Measurements from ENCODE around the gene SLC2A13.
A peak's percentile ranks its signal among the peaks of the same experiment; 100 is the strongest.
"Not testable (repeated sequence)": the region's sequence is repeated elsewhere in the genome, so short reads cannot be mapped to it uniquely, and the experiment has no call there.

The SLC2A13 gene

GRCh38 chr12:39860695-39861094, 245.2 kb downstream of the SLC2A13 start:
- FAIRE-seq (peak; percentile 16), DNase-seq (ENCODE audit: insufficient read length, low spot score) (no peak)
- TF ChIP-seq CTCF (IDR thresholded peaks at IDR 0.05; ENCODE audit: insufficient read depth, missing control alignments) = no peak

DNA sequence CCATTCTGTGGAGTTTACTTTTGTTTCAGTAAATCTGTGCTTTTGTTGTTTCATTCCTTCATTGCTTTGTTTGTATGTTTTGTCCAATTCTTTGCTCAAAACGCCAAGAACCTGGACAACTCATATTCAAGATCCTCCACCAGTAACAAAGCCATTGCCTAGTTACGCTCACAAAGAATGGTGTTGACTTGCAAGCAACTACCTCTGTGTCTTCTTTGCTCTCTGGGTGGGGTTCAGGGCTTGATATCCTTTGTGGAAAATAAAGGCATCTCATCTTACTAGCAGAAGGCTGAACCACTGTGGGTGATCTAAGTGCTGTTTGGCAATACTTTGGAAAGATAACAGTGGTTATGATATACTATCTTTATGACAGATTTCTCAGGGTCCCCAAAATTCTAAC, 252.9 kb downstream of the SLC2A13 start:
- FAIRE-seq = no peak

GRCh38 chr12:39852346-39852745, 253.5 kb downstream of the SLC2A13 start:
- FAIRE-seq = no peak
- no peak for DNase-seq (ENCODE audit: insufficient read length, low spot score)
- no peak for TF ChIP-seq CTCF (IDR thresholded peaks at IDR 0.05; ENCODE audit: insufficient read depth, missing control alignments)

More for the DNA sequence above, 252.9 kb downstream of the SLC2A13 start:
- no peak for TF ChIP-seq CTCF (IDR thresholded peaks at IDR 0.05; ENCODE audit: insufficient read depth, missing control alignments)
- no peak for DNase-seq (ENCODE audit: insufficient read length, low spot score)

GRCh38 chr12:39848218-39848617, 257.7 kb downstream of the SLC2A13 start:
- not testable (repeated sequence) for DNase-seq (ENCODE audit: insufficient read length, low spot score); FAIRE-seq

DNA sequence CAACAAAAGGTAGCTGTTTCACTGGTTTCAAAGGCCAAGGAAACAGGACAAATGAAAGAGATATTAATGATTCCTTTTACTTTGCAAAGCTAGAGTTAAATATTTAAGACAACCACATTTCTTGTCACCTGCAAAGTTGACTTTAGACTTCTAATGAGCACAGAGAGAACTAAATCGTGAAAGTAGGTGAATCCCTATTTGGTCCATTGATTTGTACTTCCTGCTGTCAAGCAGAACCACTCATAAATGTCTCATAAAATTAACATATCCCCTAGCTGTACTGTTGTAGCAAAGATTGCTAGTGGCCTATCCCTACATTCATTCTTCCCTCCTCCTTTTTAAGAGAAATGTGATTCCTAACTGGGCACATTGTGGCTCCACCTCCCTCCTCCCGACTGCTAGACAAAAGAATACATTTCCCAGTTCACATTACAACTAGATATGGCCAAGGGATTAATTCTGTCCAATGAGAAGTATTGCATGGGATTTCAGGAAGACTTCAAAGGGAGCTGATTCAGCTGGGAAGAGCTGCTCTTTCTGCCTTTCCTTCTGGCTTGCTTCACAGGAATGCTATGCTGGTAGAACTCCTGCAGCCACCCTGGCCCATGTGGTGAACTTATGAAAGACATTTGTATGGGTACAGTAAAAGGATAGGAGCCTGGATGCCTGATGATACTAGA, 258.8 kb downstream of the SLC2A13 start:
- TF ChIP-seq CTCF (IDR thresholded peaks at IDR 0.05; ENCODE audit: insufficient read depth, missing control alignments) = no peak
- FAIRE-seq (no peak), DNase-seq (ENCODE audit: insufficient read length, low spot score) (no peak)

DNA sequence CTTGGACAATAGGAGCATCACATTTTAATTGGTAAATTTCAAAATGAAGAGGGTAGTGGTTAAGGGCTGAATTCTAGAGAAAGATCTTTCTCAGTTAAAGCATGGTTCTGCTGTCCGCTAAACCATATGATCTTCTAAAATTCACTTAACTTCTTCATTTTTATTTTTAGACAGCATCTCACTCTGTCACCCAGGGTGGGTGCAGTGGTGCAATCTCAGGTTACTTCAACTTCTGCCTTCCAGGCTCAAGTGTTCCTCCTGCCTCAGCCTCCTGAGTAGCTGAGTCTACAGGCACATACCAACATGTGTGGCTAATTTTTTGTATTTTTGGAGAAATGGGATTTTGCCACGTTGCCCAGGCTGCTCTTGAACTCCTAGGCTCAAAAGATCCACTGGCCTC, 259.6 kb downstream of the SLC2A13 start:
- FAIRE-seq (no peak), DNase-seq (ENCODE audit: insufficient read length, low spot score) (no peak)
- TF ChIP-seq CTCF (IDR thresholded peaks at IDR 0.05; ENCODE audit: insufficient read depth, missing control alignments) = no peak

DNA sequence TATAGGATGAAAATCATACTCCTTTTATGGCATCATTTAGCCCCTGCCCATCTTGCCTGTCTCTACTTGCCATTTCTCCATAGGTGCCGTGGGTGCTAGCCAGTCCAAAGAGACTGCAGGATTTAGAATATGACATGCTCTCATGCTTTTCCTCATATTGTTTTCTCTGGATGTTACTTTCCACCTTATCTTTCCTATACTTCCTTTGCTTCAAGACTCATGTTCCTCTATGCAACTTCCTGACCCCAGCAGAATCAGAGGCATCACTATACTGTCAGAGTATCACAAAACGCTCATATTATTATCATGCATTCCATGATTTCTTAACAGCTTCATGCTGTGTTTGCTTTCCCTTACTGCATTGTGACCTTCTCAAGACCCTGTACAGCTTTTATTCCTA, 265.5 kb downstream of the SLC2A13 start:
- DNase-seq (ENCODE audit: insufficient read length, low spot score) (no peak), FAIRE-seq (no peak)
- no peak for TF ChIP-seq CTCF (IDR thresholded peaks at IDR 0.05; ENCODE audit: insufficient read depth, missing control alignments)

GRCh38 chr12:39839072-39839471, 266.8 kb downstream of the SLC2A13 start:
- TF ChIP-seq CTCF (IDR thresholded peaks at IDR 0.05; ENCODE audit: insufficient read depth, missing control alignments) = no peak
- DNase-seq (ENCODE audit: insufficient read length, low spot score) (no peak), FAIRE-seq (no peak)
